NCI-H69 (cell line): ENCODE measurements around the gene SLC30A10.
"Not testable (repeated sequence)": the region's sequence is repeated elsewhere in the genome, so short reads cannot be mapped to it uniquely, and the experiment has no call there.

Source experiments
- DNase-seq: peaks from one replicate; lab custom pipeline; 2025; lab: John Stamatoyannopoulos, UW

The SLC30A10 gene

DNA sequence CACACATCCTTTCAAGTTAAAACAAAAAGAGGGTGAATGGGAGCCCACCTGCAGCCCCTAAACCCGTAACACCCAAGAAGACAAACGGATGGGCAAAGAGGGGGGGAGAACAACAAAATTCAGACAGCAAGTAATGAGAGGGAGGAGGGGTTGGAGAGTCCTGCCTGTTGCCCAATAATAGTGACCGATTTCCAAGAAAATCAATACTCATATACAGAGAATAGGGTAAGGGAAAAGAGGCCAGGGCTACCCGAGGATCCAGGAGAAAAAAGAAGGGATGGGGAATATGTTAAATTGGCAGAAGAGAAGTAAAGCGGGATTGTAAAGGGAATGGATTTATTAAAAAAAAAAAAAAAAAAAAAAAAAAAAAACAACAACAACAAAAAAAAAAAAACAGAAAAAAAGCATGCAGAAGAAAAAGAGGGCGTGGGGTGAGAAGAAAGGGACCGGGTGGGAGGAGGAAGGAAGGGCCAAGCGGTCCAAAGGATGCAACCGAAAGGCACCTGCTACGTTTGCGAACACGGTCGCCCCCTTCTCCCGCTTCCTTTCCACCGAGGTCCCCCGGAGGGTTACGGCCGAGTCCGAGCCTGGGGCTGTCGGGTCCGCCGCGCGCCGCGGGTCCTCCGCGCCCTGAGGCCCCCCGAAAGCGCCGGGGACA lies 930 bp downstream of the SLC30A10 start:
- no peak for DNase-seq

DNA sequence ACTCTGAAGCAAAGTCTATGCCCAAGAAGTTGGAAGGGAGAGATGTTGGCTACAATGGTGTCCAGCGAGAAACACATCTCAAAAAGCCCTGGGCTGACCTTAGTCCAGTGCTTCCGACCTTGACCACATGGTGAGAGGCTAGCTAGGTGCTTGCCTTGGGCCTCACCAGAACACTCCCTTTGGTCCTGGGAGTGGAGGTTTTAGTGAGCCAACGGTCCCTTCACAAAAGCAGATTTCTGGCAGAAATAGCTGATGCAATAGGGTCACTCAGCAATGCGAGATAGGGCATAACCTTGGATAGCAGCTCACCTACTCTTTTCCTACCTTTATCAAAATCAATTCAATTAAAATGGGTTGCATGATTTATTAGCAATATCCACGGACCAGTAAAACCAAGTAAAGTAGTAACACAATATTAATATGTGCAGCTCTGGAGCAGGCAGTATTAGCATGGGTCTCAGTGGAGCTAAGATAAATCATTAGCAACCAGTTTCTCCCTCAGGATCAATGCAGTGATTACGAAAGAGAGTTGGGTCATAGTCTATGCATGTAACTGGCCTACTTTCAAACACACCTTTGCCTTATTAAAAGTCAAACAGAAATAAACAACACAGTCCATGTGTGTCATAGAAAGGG lies 1.9 kb downstream of the SLC30A10 start:
- no peak for DNase-seq

DNA sequence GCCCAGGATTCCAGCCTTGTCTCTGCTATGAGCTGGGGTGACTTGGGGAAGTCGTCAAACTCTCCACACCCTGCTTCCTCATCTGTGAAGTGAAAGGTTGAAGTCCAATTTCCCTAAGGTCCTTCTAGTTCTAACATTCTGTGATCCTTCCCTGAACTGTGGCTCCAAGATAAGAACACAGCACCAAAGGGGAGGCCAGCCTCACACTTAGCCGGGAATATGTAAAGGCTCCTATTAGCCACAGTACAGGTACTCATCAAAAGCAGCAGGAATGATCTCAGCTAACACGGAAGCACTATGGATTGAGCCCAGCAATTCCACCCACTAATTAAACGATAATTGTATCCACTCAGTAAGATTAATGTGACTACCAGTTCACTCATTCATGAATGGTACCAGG lies 4.0 kb downstream of the SLC30A10 start:
- peak; percentile 66 for DNase-seq

DNA sequence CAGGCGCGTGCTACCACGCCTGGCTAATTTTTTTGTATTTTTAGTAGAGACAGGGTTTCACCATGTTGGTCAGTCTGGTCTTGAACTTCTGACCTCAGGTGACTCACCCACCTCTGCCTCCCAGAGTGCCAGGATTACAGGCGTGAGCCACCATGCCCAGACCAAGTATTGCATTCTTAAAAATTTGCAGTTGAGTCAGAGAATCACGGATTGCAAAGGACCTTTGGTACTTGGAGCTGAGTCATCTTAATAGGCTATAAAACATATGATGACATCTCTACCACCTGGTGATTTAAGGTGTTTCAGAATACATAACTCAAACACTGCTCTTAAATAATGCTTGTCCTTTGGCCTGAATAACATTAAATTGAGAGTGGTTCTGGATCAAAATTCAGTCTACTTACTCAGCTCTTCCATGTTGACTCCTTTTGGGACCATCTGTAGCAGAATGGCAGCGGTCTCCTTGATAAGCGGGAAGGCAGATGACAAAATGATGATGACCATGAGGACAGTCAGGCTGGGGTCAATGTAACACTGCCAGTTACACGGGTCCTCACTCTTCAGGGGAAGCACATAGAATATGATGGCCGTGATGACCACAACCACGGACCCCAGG lies 10.4 kb downstream of the SLC30A10 start:
- DNase-seq: peak; percentile 40

DNA sequence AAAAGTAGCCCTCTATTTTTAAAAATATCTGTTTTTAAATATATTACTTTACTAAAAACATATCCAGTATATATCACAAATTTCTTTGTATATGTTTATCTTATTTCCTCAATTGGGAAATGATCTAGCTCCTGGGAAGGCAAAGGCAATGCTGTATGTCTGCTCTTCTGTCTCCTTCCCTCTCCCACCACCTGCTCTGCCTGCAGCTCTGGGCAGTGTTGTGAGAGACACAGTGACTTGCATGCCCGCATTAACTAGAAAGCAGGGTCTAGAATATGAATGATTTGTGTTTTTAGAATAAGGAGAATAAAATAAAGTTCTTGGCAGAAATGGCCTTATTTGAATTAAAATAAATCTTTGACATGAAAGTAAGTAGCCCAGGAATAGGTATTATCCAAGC lies 11.1 kb downstream of the SLC30A10 start:
- DNase-seq: no peak

DNA sequence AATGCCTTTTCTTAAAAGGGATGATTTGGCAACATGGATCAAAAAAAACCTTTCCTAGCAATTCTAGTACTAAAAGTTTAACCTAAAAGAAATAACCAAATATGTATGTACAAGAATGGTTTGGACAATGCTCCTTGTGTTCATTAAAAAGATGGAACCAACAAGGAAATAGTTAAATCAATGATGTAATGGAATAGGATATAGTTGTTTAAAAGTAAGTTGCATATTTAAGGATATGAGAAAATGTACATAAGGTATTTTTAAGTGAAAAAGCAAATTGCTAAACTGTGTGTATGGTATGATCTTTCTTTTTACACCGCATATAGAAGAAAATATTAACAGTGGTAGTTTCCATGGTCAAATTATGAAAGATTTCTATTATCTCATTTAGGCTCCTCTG lies 12.1 kb downstream of the SLC30A10 start:
- no peak for DNase-seq

DNA sequence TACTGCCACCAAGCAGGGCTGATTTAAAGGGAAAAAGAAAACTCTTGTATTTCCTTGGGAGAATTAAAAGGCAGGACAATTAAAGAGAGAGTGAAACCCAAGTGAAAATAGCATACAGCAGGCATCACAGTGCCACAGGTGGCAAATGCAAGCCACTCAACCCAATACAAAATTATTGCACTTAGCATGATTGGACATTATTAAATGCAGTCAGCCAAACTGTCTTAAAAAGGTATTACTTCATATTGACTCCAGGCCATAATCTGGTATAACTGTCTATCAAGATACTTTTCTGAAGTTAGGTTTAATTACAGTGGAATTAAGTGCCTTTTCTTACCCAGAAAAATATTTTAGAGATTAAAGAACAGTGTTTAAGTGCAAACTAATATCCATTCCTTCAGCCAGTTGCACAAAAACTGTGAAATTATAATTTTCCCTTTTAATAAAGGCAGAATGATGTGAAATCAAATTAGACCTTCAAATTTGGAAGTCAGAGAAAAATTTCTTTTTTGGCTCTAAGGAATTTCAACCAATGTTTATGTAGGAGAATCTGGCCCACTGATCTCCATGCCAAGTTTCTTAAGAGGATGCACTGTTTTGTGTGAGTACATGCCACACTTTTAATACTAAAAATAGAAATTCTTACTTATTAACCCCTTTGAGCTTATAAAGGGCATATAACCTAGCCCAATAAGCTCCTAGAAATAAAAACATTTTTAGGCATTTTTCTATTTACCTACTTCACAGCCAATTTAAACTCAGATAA lies 15.2 kb downstream of the SLC30A10 start:
- DNase-seq: peak; percentile 20

DNA sequence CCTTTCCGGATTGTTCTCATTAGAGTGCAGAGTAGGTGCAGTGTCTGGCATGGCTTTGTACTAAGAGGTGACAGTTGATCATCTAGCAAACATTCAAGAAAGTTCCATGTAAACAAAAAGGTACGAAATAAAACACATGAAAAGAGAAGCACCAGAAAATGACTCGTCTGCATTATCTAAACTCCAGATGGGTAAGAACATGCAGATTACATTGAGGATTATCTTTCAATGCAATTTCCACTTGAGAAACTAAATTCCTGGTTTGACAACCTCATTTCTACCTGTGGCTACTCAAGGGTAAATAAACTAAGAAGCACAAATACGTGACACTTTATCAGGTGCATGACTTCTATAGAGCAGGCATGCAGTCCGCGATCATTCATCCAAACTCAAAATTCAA lies 17.6 kb downstream of the SLC30A10 start:
- no peak for DNase-seq

DNA sequence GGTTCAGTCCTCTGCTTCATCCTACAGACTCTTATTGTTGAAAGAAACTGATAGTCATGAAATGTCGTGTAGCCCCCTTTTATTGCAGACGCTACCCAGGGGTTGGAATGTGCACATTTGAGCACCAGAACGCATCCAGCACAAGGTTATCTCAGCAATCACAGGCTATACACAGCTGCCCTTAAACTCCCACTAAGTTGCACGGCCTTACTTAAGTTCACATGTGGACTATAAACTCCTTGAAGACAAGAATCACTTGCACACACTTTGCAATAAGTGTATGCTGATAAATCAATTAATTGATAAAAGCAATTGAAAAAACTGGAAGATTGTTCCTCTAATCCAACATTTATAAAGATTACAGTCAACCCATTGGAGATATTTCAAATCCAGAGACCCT lies 18.9 kb downstream of the SLC30A10 start:
- DNase-seq: no peak

DNA sequence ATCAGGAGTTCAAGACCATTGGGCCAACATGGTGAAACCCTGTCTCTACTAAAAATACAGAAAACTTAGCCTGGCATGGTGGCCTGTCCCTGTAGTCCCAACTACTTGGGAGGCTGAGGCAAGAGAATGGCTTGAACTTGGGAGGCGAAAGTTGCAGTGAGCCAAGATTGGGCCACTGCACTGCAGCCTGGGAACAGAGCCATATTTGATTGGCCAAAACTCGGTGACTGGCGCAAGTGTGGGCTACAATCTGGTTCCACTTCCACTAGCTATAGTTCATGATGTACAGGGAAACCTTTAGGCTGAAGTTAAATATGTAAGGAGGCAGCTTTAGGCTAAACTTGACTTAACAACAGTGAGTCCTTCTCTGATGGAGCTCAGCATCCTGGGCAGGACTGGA lies 20.2 kb downstream of the SLC30A10 start:
- no peak for DNase-seq

DNA sequence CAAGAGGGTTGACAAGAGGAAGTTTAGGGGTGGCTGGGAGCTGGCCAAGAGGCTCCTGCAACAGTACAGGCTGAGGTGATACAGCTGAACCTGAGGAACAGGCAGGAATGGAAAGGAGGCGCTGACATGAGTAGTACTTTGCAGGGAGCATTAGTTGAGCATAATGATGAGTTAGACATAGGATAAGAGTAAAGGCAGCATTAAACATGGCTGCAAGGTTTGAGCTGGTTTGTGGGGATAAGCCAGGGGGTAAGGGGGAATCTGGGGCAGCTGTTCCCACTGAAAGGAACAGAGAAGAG lies 20.6 kb downstream of the SLC30A10 start:
- DNase-seq: no peak

DNA sequence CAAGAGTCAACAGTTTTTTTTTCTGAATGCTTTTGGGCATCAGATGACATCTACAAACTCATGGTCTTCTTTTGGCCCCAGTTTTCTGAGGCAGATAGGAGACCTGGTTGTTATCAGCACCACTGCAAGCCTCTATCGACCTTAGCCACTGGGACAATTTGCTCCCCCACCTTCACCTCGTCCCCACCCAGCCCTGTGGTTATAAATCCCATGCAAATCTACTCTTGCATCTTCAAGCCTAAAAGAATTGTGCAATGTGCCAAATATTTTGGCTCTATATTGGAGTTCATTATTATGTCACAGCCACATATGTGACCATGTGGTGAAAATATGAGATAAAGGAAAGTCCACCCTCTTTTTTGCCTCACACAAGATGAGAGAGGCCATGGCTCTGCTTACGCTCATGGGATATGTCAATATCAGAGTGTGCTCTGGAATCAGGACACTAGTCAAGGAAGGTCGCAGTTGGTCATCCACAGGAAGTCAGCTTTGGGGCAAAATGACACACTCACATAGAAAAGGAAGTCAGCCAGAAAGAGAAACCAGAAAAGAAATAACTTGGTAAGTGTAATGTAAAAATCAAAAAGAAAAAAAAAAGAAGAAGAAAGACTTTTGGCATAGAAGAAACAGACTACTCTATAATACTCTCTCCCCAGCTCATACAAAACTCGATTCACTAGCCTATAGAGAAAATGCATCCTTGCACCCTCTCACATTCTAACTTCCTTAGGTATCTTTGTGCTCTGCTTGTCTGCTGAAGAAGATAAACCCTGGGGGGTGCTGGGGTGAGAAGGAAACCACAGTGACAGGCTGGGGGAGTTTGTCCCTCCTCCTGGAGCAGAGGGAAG lies 21.2 kb downstream of the SLC30A10 start:
- DNase-seq: no peak

DNA sequence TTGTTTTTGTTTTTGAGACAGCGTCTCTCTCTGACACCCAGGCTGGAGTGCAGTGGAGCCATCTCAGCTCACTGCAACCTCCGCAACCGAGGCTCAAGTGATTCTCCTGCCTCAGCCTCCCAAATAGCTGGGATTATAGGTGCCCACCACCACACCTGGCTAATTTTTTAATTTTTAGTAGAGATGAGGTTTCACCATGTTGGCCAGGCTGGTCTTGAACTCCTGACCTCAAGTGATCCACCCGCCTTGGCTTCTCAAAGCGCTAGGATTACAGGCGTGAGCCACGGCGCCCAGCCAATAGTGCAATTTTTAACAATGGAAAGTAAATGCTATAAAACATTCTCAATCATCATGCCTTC lies 21.8 kb downstream of the SLC30A10 start:
- not testable (repeated sequence) for DNase-seq

DNA sequence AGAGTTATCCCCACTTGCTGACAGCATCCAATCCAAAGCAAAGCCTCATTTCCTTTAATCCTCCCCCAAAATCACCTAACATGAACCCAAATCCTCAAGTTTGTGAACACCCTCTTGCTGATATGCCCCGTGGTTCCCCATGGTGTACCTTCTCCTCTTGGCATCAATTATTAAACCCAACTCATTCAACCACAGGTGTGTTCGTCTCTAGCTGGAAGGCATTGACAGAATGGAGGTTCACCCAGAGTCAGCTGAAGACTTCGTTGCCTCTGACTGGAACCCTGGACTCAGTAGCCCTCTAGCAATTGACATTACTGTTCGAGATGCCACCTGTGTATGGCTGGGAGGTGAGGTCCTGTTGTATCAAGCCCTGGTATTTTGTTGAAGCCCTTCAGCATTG lies 22.8 kb downstream of the SLC30A10 start:
- DNase-seq: no peak

DNA sequence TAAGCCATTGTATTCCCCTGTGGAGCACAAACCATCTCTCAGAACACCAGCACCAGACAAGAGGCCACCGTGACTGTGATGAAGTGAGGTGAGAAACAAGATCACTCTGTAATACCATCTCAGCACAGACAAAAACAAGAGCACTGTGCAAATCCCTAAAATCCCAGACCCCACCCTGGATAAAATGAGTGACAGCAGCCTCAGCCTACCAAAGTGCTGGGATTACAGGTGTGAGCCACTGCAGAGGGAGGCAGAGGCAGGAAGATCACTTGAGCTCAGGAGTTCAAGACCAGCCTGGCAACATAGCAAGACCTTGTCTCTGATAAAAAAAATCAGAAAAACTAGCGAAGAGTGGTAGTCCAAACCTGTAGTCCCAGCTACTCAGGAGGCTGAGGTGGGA lies 23.4 kb downstream of the SLC30A10 start:
- DNase-seq: no peak

DNA sequence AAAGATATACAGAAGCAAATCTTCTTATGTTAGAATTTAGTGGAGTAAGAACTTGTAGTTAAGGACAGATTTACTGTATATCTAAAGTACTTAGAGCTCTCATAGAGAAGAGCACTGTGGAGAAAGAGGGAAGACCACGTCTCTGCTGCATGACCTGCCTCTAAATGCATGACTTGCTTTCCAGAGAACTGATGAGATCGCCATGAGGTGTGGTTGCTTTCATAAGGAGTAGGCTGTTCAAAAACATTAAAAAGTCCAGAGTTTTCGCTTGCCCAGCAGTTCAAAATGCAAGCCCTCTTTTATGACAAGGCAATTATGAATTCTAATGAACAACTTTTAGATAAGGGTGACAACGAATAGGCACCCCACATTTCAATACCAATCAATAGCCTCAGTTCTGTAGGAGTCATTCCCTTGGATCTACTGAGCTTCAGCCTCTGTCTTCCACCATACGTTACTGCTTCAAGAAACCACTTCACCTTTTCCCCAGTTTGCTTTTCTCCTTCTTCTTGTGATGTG lies 24.9 kb downstream of the SLC30A10 start:
- no peak for DNase-seq

DNA sequence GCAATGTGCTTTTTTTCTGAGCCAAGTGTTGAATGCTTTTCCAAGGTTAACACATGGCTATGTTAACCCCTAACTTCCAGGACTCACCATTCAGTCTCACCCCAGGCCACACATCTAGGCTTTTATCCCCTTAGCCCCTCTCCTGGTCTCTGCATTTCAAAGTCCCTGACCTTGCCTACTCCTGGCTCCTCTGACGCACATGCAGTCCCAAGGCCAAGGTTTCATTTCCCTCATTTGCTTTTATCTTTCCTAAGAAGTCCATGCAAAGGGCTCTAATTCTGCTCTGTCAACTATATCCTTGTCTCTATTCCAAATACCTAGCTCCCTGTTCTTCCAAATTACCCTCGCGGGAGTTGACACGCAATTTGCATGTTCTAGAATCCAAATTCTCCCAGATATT lies 25.4 kb downstream of the SLC30A10 start:
- DNase-seq: no peak

DNA sequence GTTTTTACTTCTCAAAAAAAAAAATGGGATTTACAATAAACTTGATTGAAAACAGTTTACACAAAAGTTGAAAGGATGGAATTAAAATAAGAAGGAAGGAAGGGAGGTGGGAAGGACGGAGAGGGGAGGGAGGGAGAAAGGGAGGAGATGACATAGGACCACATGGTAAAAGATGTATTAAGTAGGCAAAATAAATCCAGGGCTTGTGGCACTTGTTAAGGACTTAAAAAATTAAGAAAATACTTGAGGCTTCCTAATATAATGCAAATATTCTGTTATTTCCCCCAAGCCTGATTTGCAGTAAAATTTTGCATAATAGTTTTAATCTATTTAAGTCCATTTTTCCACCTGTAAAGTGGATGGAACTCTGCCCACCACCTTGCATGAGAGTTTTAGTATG lies 27.5 kb downstream of the SLC30A10 start:
- DNase-seq: no peak

DNA sequence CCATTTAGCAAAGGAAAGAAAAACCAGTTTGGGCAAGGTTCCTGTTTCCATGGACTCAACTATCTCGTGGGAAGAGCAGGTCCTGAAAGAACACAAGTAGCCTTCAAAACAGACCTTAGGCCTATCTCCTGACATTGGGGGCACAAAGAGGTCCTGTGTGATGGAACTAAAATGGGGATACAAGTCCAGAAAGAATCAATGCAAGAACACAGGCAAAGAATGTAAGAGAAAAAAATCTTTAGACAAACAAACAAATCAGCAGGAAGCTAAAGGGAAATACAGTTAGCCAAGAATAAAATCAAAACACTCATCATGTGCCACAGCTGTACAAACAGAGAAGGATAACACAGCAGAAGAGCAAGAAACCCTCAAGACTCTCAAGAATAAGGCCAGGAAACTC lies 28.2 kb downstream of the SLC30A10 start:
- DNase-seq: no peak

DNA sequence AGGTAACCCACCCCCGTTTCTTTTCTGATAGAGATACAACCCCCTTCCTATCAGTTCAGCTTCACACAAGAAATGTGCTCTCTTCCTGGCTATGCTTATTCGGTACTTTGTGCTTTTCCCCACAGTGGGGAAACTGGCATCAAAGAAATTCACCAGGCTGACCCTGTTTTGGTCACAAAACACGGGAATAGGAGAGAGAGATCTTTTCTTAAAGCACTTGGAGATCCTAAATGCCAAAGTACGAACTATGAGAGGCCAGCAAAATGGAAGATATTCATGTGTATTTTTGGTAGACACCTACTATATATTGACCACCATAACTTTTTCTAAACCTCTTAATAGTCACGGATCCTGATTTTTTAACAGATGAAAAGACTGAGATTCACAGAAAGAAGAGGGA lies 30.0 kb downstream of the SLC30A10 start:
- no peak for DNase-seq

DNA sequence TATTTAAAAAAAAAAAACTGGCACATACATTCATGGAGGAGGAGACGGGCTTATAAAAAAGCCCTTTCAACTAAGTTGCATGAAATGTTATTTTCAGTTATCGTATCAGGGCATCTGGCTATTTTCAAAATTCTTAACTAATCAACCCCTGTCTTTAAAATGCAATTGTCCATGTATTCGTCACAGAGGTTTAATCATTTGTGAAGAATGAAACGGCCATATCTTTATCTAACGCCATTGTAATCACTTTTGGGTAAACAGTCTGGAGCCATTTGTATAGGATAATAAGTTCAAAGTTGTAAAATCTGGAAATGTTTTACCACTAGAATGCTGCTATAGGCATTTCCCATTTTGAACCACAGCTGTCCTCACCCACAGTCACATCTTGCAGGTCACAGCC lies 30.4 kb downstream of the SLC30A10 start:
- no peak for DNase-seq

DNA sequence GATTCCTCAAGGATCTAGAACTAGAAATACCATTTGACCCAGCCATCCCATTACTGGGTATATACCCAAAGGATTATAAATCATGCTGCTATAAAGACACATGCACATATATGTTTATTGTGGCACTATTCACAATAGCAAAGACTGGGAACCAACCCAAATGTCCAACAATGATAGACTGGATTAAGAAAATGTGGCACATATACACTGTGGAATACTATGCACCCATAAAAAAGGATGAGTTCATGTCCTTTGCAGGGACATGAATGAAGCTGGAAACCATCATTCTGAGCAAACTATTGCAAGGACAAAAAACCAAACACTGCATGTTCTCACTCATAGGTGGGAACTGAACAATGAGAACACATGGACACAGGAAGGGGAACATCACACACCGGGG lies 36.1 kb downstream of the SLC30A10 start:
- DNase-seq: not testable (repeated sequence)
